Type B pancreatic cell (in vitro differentiated cells): ENCODE measurements around the gene ATP2C1. TPM values are rescaled to one million over a fixed set of nuclear protein-coding genes. Genes with fewer than 3 reads are reported as not detected.

Experiments used
- DNase-seq: peaks from one replicate; pipeline ENCODE4 v3.0.0; 2021; ENCODE audit warnings: mixed read lengths; ENCODE audit not compliant: unreplicated experiment; ENCODE audit errors: extremely low spot score
- H3K27ac Mint-ChIP-seq: 2 replicates; pipeline ENCODE4 v1.8.0; 2021; ENCODE audit warnings: mild to moderate bottlenecking, mixed read lengths
- H3K27me3 Mint-ChIP-seq: 2 replicates; pipeline ENCODE4 v1.8.0; 2021; ENCODE audit warnings: mixed read lengths
- H3K36me3 Mint-ChIP-seq: 2 replicates; pipeline ENCODE4 v1.8.0; 2021; ENCODE audit warnings: mixed read lengths
- H3K4me1 Mint-ChIP-seq: one replicate; pipeline ENCODE4 v1.8.0; 2021; ENCODE audit warnings: mixed read lengths; ENCODE audit not compliant: unreplicated experiment
- H3K4me3 Mint-ChIP-seq: 2 replicates; pipeline ENCODE4 v1.8.0; 2021; ENCODE audit warnings: mild to moderate bottlenecking, mixed read lengths
- H3K9me3 Mint-ChIP-seq: 2 replicates; pipeline ENCODE4 v1.8.0; 2021; ENCODE audit warnings: mixed read lengths
- CTCF ChIP-seq: fragments of 200-600 bp; sonication (generic); conservative IDR thresholded peaks from 2 replicates; pipeline ENCODE4 v1.5.0; 2021; ENCODE audit warnings: antibody characterized with exemption, mild to moderate bottlenecking
- total RNA-seq: library from RNA; stranded (reverse); gene quantifications from 2 replicates; pipeline ENCODE4 v1.2.1, GENCODE V29; 2021; ENCODE audit warnings: low replicate concordance

Gene ATP2C1
- total RNA-seq, 1 donor from 2014 or later, result 81.0 TPM

GRCh38 chr3:130929804-130930203, 35.9 kb downstream of the ATP2C1 start:
- Mint-ChIP-seq H3K27me3 (no peaks in the 10 kb centered on the region), H3K4me1 (peaks cover 9% of the 10 kb centered on the region), H3K36me3 (peaks cover 15% of the 10 kb centered on the region), H3K27ac (no peak overlapping the region), H3K9me3 (peaks cover 5% of the 10 kb centered on the region), H3K4me3 (no peak overlapping the region)
- TF ChIP-seq CTCF, result no peak
- DNase-seq, result no peak

- no peak overlapping the region for H3K4me3 Mint-ChIP-seq
- H3K27me3 Mint-ChIP-seq, result no peaks in the 10 kb centered on the region
- H3K27ac Mint-ChIP-seq, result no peak overlapping the region
- no peak for TF ChIP-seq CTCF
- no peaks in the 10 kb centered on the region for H3K9me3 Mint-ChIP-seq
- peaks cover 11% of the 10 kb centered on the region for H3K36me3 Mint-ChIP-seq
- no peak for DNase-seq
- H3K4me1 Mint-ChIP-seq, result peaks cover 3% of the 10 kb centered on the region
Measured at GRCh38 chr3:130932979-130933378, 39.1 kb downstream of the ATP2C1 start.

DNA sequence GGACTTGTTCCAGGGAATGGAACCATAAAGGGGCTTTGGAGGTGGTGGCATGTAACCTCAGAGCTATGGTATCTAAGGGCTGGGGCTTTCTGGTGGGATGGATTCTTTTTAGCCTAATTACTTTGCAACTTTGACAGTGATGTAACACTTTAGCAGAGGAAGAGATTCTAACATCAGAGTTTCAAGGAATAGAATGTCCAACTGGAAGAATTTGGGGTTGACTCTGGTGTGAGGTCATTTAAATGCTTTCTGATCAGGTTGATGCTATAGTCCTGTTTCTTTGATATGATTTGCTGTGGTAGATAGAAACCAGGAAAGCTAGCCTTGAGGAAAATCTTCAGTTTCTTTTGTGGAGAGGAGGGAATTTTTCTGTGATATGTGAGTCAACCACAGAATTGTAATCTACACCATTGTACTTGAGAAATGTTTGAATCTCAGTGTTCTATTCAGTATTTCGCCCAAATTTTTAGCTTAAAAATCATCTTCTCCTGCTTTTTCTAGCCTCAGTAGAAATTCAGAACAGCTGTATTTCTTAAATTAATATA, 40.0 kb downstream of the ATP2C1 start:
- Mint-ChIP-seq H3K4me1 (no peaks in the 10 kb centered on the region), H3K9me3 (no peaks in the 10 kb centered on the region), H3K4me3 (no peak overlapping the region), H3K36me3 (peaks cover 11% of the 10 kb centered on the region), H3K27me3 (no peaks in the 10 kb centered on the region), H3K27ac (no peak overlapping the region)
- no peak for TF ChIP-seq CTCF
- DNase-seq, result no peak

DNA sequence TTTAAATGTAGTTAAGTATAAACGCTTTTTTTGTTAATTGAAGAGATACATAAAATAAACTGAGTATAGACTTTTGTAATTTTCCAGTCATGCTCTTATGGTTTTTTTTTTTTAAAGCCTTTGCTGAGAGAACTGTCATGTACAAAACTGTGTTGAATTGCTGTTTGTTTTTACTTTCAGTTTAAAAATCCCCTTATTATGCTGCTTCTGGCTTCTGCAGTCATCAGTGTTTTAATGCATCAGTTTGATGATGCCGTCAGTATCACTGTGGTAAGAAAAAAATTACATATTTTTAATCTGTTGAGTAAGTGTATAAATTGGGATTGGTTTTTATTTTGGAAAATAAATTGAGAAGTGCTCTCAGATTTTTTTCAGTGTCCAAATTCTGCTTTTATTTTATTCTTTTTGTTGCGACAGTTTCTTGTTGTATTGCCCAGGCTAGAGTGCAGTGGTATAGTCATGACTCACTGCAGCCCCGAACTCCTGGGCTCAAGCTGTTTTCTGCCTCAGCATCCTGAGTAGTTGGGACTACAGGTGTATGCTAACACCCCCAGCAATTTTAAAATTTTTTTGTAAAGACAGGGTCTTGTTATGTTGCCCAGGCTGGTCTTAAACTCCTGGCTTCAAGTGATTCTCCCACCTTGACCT, 40.7 kb downstream of the ATP2C1 start:
- no peak for TF ChIP-seq CTCF
- Mint-ChIP-seq H3K36me3 (peaks cover 11% of the 10 kb centered on the region), H3K9me3 (no peaks in the 10 kb centered on the region), H3K4me3 (no peak overlapping the region), H3K27ac (no peak overlapping the region), H3K4me1 (no peaks in the 10 kb centered on the region), H3K27me3 (no peaks in the 10 kb centered on the region)
- no peak for DNase-seq

DNA sequence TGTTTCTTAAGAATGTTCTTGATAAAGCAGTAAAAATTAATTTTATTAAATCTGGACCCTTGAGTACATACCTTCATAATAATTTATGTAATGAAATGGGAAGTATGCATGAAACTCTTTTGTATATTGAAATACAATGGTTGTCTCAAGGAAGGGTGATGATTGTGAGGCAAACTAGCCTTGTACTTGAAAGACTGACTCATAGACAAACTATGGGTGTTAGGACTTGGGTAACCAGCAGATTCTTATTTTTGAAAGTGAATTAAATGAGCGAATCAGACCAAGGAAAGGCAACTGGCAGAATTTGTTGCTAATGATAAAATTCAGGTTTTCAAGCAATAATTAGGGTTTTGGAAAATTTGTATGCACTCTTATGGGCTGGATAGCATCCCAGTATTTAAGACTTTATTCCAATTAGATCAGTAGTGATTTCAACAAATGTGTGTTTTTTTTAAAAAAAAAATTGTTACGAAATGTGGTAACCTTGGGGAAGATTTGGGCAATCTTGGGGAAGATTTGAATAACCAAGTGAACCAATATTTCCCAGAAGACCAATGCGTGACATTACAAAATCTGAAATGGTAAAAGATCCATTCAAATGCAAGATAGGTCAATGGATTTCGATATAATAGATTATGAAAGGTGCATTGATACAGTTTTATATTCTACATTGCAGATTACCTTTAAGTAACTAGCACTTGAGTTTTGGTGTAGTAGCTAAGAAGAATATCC, 42.0 kb downstream of the ATP2C1 start:
- Mint-ChIP-seq H3K27me3 (no peaks in the 10 kb centered on the region), H3K4me3 (no peak overlapping the region), H3K27ac (no peak overlapping the region), H3K4me1 (no peaks in the 10 kb centered on the region), H3K36me3 (peaks cover 9% of the 10 kb centered on the region), H3K9me3 (no peaks in the 10 kb centered on the region)
- no peak for DNase-seq
- TF ChIP-seq CTCF, result no peak
